T follicular helper cell (primary cell): ENCODE data around the gene LRPPRC.

Experiments used
- DNase-seq: peaks from one replicate; pipeline ENCODE4 v3.0.0-alpha.2; 2020; ENCODE audit warnings: low read depth

The LRPPRC gene

GRCh38 chr2:43906448-43907109 is 89.2 kb downstream of the LRPPRC start:
- no peak for DNase-seq

DNA sequence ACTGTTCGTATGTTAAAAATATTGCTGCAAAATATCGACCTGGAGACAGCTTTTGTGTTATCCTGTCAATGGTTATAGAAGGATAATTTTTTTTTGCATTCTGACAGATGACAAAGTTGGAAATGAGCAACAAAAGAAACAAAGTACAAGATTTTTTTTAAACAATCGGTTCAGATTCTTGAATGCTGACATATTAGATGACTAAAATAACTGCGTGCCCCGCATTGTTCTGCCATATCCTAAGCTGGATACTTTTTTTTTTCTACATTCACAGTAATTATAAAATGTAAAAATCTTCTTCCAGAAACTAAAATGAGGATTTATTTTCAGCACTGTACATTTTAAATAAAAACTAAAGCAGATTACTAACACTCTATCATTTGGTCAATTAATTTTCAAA is 89.9 kb downstream of the LRPPRC start:
- no peak for DNase-seq

GRCh38 chr2:43905371-43905803 is 90.4 kb downstream of the LRPPRC start:
- no peak for DNase-seq

DNA sequence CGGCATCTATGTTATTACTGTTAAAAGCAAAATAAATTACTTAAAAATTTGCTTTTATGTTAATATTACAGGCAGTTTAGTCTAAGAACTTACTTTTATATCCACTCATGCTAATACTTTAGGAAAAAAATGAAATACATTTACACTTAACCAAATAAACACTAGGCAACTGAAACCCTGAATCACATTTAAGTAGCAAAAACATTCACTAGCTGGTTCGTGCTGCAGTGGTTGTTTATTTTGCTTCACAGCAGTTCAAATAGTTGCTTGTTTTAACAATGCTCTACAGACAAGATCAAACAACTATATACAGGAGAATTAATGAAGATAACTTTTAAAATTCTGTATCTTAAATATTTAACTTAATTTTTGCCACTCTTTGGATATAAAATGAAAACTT is 96.2 kb downstream of the LRPPRC start:
- no peak for DNase-seq

GRCh38 chr2:43898838-43899346 is 96.9 kb downstream of the LRPPRC start:
- DNase-seq, result no peak

GRCh38 chr2:43898134-43898837 is 97.5 kb downstream of the LRPPRC start:
- DNase-seq, result no peak

DNA sequence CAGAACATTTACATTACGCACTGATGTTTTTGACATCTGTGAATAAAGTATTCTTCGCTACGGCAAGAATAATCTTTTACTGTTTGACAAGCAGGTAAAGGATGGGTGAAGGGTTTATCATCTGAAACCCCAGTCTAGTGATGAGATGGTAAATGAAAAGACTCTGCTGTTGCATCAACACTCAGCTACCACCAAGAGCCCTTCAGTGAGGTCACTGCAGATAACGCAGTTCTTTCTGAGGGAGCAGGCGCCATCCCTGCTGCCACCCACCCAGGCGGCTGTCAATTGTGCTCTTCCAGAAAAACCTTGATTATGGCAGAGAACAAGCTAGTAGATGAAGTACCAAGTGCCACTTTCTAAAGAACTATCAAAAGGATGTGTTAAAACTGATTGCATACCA is 98.3 kb downstream of the LRPPRC start:
- DNase-seq, result no peak

DNA sequence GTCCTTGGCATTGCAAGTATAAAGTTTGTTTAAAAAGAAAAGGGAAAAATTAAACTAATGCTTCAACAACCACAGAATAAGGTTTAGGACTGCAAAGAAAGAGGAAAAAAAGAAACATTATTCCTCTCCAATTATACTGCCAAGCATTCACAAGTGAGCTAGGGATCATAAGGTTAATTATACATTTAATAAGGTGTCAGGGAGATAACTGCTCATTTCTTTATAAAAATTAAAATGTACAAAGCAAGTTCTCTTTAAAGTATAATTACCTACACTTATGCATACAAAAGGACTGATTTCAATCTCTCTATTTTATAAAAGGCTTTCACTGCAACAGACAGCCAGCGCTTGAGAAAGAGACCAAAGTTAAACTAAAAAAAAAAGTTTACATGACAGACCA is 98.9 kb downstream of the LRPPRC start:
- DNase-seq, result no peak

GRCh38 chr2:43894743-43895142 is 101.0 kb downstream of the LRPPRC start:
- DNase-seq, result no peak

DNA sequence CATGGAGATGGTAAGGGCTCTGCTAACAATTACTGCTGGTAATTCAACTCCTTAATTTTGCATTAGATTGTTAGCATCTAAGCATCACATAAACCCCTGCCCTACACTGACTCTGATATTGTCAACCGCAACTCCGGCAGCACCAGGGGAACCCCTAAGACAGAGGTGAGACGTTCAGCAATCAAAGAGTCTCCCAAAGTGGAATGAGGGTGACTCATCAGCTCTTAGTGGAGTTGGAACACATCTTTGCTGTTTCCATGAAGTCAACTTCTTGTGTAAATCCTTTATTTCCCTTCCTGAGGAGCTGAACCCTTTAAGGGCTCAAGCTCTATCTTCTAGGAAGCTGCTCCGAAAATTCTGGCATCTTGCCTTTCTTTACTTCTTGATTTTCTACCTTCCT is 104.9 kb downstream of the LRPPRC start:
- no peak for DNase-seq

- no peak for DNase-seq
Observed at GRCh38 chr2:43889416-43889815, 106.4 kb downstream of the LRPPRC start.

- no peak for DNase-seq
Observed at GRCh38 chr2:43887176-43887575, 108.6 kb downstream of the LRPPRC start.

GRCh38 chr2:43885132-43885632 is 110.6 kb downstream of the LRPPRC start:
- DNase-seq, result no peak

- DNase-seq, result no peak
Observed at GRCh38 chr2:43884689-43885088, 111.1 kb downstream of the LRPPRC start.

DNA sequence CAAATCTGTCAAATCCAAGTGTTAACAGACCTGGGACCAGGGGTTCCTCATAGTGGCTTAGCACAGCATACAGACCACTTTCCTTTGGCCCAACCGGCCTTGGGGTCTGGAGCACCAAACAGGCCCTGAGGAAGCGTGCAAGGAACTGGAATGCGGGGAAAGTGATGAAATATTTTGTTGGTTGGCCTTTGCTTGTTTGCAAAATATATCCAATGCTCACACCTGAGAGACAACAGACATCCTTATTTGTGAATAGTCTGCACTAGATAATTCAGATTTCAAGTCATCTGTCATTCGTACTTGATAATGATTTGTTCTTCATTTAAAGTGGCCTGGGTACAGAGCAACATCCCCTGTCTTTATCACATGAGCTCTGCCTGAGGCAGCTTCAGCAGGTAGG is 113.5 kb downstream of the LRPPRC start:
- no peak for DNase-seq

DNA sequence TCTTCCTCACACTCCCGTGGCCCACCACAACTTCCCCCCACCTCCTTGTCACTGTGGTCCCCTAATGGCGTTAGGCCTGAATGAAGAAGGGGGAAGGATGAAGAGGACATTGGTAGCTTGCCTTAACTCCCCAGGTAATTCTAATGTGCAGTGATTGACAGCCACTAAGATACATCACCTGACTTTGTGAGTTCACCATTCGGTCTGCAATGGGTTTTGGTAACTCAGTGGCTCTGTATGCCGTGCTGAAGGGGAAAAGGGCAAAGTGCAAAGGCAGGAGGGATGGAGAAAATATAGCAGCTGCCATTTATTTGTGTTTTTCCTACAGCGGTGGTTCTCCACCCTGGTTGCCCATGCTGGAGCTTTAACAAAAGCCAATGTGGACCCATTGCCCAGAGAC is 114.8 kb downstream of the LRPPRC start:
- no peak for DNase-seq

GRCh38 chr2:43880471-43880870 is 115.3 kb downstream of the LRPPRC start:
- DNase-seq, result no peak

- no peak for DNase-seq
Observed at GRCh38 chr2:43879261-43879660, 116.5 kb downstream of the LRPPRC start.

- peak; percentile 25 for DNase-seq
Observed at GRCh38 chr2:43877782-43878464, 117.9 kb downstream of the LRPPRC start.

DNA sequence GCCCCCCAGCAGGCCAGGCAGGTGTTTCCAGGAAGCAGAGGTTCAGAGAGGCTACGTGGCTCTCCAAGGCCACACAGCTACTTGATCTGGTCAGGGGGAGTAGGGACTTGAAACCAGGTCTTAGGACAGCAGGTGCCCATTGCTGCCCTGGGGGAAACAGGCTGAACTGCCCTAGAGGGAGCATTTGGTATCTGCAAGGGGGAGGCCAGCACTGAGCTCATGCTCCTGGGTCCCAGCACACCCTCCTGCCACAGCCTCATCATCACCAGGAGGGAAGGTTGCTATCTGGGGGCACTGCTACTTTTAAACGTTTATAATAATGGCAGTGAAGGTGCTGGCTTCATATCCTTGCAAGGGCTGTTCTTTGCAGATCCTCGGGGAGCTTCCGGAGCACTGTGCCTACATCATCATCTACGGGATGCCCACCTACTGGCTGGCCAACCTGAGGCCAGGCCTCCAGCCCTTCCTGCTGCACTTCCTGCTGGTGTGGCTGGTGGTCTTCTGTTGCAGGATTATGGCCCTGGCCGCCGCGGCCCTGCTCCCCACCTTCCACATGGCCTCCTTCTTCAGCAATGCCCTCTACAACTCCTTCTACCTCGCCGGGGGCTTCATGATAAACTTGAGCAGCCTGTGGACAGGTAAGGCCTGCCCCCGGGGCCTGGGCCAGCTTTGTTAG is 120.9 kb downstream of the LRPPRC start:
- DNase-seq, result no peak

- no peak for DNase-seq
Observed at GRCh38 chr2:43872151-43872550, 123.6 kb downstream of the LRPPRC start.

- no peak for DNase-seq
Observed at GRCh38 chr2:43855292-43855691, 140.5 kb downstream of the LRPPRC start.
